Fibroblast of lung (primary cell): ENCODE data around the gene SCFD2.

Experiments
- CTCF ChIP-seq, 2 donors: IDR thresholded peaks in 1 of 2; conservative IDR thresholded peaks in 1 of 2; 1 replicate in 1 of 2; 2 replicates in 1 of 2; pipeline ENCODE4 v1.5.1; 2011 to 2012; ENCODE audit warnings: low read length in 2 of 2, control low read depth in 1 of 2, inconsistent platforms in 1 of 2, low read depth in 1 of 2, mild to moderate bottlenecking in 1 of 2
- EZH2 ChIP-seq: IDR thresholded peaks from 2 replicates; pipeline ENCODE4 v1.5.1; 2012; ENCODE audit warnings: low read length, control low read depth, mild to moderate bottlenecking; ENCODE audit errors: missing control alignments

GRCh38 chr4:52993771-52994170 lies 372.1 kb downstream of the SCFD2 start:
- TF ChIP-seq CTCF (conservative IDR thresholded peaks at IDR 0.05 in 1 of 2, IDR thresholded peaks at IDR 0.05 in 1 of 2; ENCODE audit: low read depth in 1 of 2, low read length in 2 of 2) (no peak), EZH2 (no peak)
